ENCODE results near the gene EIF1.
A peak's percentile ranks its signal among the peaks of the same experiment; 100 is the strongest.
"Not testable (repeated sequence)": the region's sequence is repeated elsewhere in the genome, so short reads cannot be mapped to it uniquely, and the experiment has no call there.

Gene EIF1

GRCh38 chr17:41681776-41682175 is 6.9 kb upstream of the EIF1 start:
- Mint-ChIP-seq H3K4me3 (no peak overlapping the region), H3K27ac (no peak overlapping the region)

GRCh38 chr17:41682631-41683030 is 6.1 kb upstream of the EIF1 start:
- H3K27ac Mint-ChIP-seq, result no peak overlapping the region
- H3K36me3 Mint-ChIP-seq (ENCODE audit: low read depth), result no peaks in the 10 kb centered on the region
- no peak for DNase-seq
- no peak overlapping the region for H3K4me3 Mint-ChIP-seq
- no peaks in the 10 kb centered on the region for H3K27me3 Mint-ChIP-seq
- no peaks in the 10 kb centered on the region for H3K9me3 Mint-ChIP-seq
- peaks cover 31% of the 10 kb centered on the region for H3K4me1 Mint-ChIP-seq (ENCODE audit: low read depth)

More at GRCh38 chr17:41681776-41682175, 6.9 kb upstream of the EIF1 start:
- peaks cover 32% of the 10 kb centered on the region for H3K4me1 Mint-ChIP-seq (ENCODE audit: low read depth)
- no peaks in the 10 kb centered on the region for H3K36me3 Mint-ChIP-seq (ENCODE audit: low read depth)
- no peaks in the 10 kb centered on the region for H3K27me3 Mint-ChIP-seq
- no peak for DNase-seq
- no peaks in the 10 kb centered on the region for H3K9me3 Mint-ChIP-seq

- peaks cover 3% of the 10 kb centered on the region for H3K36me3 Mint-ChIP-seq (ENCODE audit: low read depth)
- no peak overlapping the region for H3K4me3 Mint-ChIP-seq
- no peak overlapping the region for H3K27ac Mint-ChIP-seq
- DNase-seq, result no peak
- no peaks in the 10 kb centered on the region for H3K9me3 Mint-ChIP-seq
- H3K27me3 Mint-ChIP-seq, result no peaks in the 10 kb centered on the region
- H3K4me1 Mint-ChIP-seq (ENCODE audit: low read depth), result peaks cover 30% of the 10 kb centered on the region
These were observed 5.2 kb upstream of the EIF1 start for GRCh38 chr17:41683441-41684007.

- no peaks in the 10 kb centered on the region for H3K27me3 Mint-ChIP-seq
- no peak for DNase-seq
- no peak overlapping the region for H3K4me3 Mint-ChIP-seq
- peak overlapping the region; percentile 8 for H3K27ac Mint-ChIP-seq
- H3K36me3 Mint-ChIP-seq (ENCODE audit: low read depth), result peaks cover 7% of the 10 kb centered on the region
- no peaks in the 10 kb centered on the region for H3K9me3 Mint-ChIP-seq
- H3K4me1 Mint-ChIP-seq (ENCODE audit: low read depth), result peaks cover 25% of the 10 kb centered on the region
These were observed 4.7 kb upstream of the EIF1 start for GRCh38 chr17:41684035-41684434.

GRCh38 chr17:41685753-41686152 is 2.9 kb upstream of the EIF1 start:
- H3K27me3 Mint-ChIP-seq, result not testable (repeated sequence)
- H3K36me3 Mint-ChIP-seq (ENCODE audit: low read depth), result peaks cover 24% of the 10 kb centered on the region

GRCh38 chr17:41686281-41686680 is 2.4 kb upstream of the EIF1 start:
- no peak overlapping the region for H3K4me3 Mint-ChIP-seq
- H3K36me3 Mint-ChIP-seq (ENCODE audit: low read depth), result peaks cover 29% of the 10 kb centered on the region
- H3K27me3 Mint-ChIP-seq, result no peaks in the 10 kb centered on the region
- H3K9me3 Mint-ChIP-seq, result no peaks in the 10 kb centered on the region
- DNase-seq, result no peak
- no peak overlapping the region for H3K27ac Mint-ChIP-seq
- peaks cover 27% of the 10 kb centered on the region for H3K4me1 Mint-ChIP-seq (ENCODE audit: low read depth)

More at GRCh38 chr17:41685753-41686152, 2.9 kb upstream of the EIF1 start:
- H3K4me3 Mint-ChIP-seq, H3K27ac Mint-ChIP-seq, H3K9me3 Mint-ChIP-seq, DNase-seq: not testable (repeated sequence)
- peaks cover 22% of the 10 kb centered on the region for H3K4me1 Mint-ChIP-seq (ENCODE audit: low read depth)

GRCh38 chr17:41687828-41688640 is 651 bp upstream of the EIF1 start:
- H3K27me3 Mint-ChIP-seq, result no peaks in the 10 kb centered on the region
- no peaks in the 10 kb centered on the region for H3K9me3 Mint-ChIP-seq
- H3K4me3 Mint-ChIP-seq, result peak overlapping the region; percentile 97
- peak overlapping the region; percentile 99 for H3K27ac Mint-ChIP-seq
- peaks cover 47% of the 10 kb centered on the region for H3K36me3 Mint-ChIP-seq (ENCODE audit: low read depth)
- DNase-seq, result peak; percentile 63
- peaks cover 34% of the 10 kb centered on the region for H3K4me1 Mint-ChIP-seq (ENCODE audit: low read depth)

GRCh38 chr17:41689497-41690299 is 1.0 kb downstream of the EIF1 start:
- no peak for DNase-seq
- Mint-ChIP-seq H3K27ac (peak overlapping the region; percentile 99), H3K4me1 (ENCODE audit: low read depth) (peaks cover 34% of the 10 kb centered on the region), H3K36me3 (ENCODE audit: low read depth) (peaks cover 61% of the 10 kb centered on the region), H3K9me3 (no peaks in the 10 kb centered on the region), H3K4me3 (peak overlapping the region; percentile 97), H3K27me3 (no peaks in the 10 kb centered on the region)

GRCh38 chr17:41690497-41690896 is 1.8 kb downstream of the EIF1 start:
- H3K4me3 Mint-ChIP-seq, result peak overlapping the region; percentile 97
- H3K36me3 Mint-ChIP-seq (ENCODE audit: low read depth), result peaks cover 67% of the 10 kb centered on the region
- no peaks in the 10 kb centered on the region for H3K9me3 Mint-ChIP-seq
- DNase-seq, result no peak
- H3K27ac Mint-ChIP-seq, result peak overlapping the region; percentile 99
- peaks cover 36% of the 10 kb centered on the region for H3K4me1 Mint-ChIP-seq (ENCODE audit: low read depth)
- H3K27me3 Mint-ChIP-seq, result no peaks in the 10 kb centered on the region

- Mint-ChIP-seq H3K27ac (peak overlapping the region; percentile 99), H3K9me3 (no peaks in the 10 kb centered on the region), H3K4me1 (ENCODE audit: low read depth) (peaks cover 40% of the 10 kb centered on the region), H3K36me3 (ENCODE audit: low read depth) (peaks cover 70% of the 10 kb centered on the region), H3K4me3 (peak overlapping the region; percentile 97), H3K27me3 (no peaks in the 10 kb centered on the region)
- DNase-seq, result no peak
These were observed 2.5 kb downstream of the EIF1 start for GRCh38 chr17:41691031-41691777.

GRCh38 chr17:41692722-41693521 is 4.2 kb downstream of the EIF1 start:
- H3K4me1 Mint-ChIP-seq (ENCODE audit: low read depth), result peaks cover 35% of the 10 kb centered on the region
- peak overlapping the region; percentile 83 for H3K27ac Mint-ChIP-seq
- no peaks in the 10 kb centered on the region for H3K27me3 Mint-ChIP-seq
- no peaks in the 10 kb centered on the region for H3K9me3 Mint-ChIP-seq
- no peak for DNase-seq
- peaks cover 70% of the 10 kb centered on the region for H3K36me3 Mint-ChIP-seq (ENCODE audit: low read depth)
- peak overlapping the region; percentile 30 for H3K4me3 Mint-ChIP-seq

GRCh38 chr17:41695134-41695661 is 6.5 kb downstream of the EIF1 start:
- Mint-ChIP-seq H3K27me3 (no peaks in the 10 kb centered on the region), H3K4me3 (no peak overlapping the region), H3K27ac (peak overlapping the region; percentile 83), H3K36me3 (ENCODE audit: low read depth) (peaks cover 51% of the 10 kb centered on the region), H3K4me1 (ENCODE audit: low read depth) (peaks cover 26% of the 10 kb centered on the region), H3K9me3 (no peaks in the 10 kb centered on the region)
- no peak for DNase-seq

GRCh38 chr17:41695954-41696757 is 7.5 kb downstream of the EIF1 start:
- DNase-seq, result peak; percentile 65
- H3K9me3 Mint-ChIP-seq, result no peaks in the 10 kb centered on the region
- peaks cover 42% of the 10 kb centered on the region for H3K36me3 Mint-ChIP-seq (ENCODE audit: low read depth)
- H3K4me3 Mint-ChIP-seq, result no peak overlapping the region
- H3K27me3 Mint-ChIP-seq, result no peaks in the 10 kb centered on the region
- peak overlapping the region; percentile 57 for H3K27ac Mint-ChIP-seq
- H3K4me1 Mint-ChIP-seq (ENCODE audit: low read depth), result peaks cover 23% of the 10 kb centered on the region
